Left cardiac atrium (tissue), 4 donors: ENCODE data around the gene ZBTB7B. TPM values are rescaled to one million over a fixed set of nuclear protein-coding genes. Genes with fewer than 3 reads are reported as not detected.

Experiments
- ATAC-seq, 2 donors: fragments of 200-7000 bp; cut with Tn5 transposase; one replicate each; pipeline ENCODE4 v1.9.1; 2020; ENCODE audit warnings: mild to moderate bottlenecking in 2 of 2, moderate library complexity in 2 of 2
- DNase-seq: peaks from one replicate; pipeline ENCODE4 v3.0.0-alpha.2; 2020
- intact Hi-C, 2 donors: fragments of 100-400 bp; cut with DNase I; formaldehyde crosslinking; loops; one replicate each; pipeline versions ENCODE4 v1.14.1 to v1.15.1; 2022 to 2023
- total RNA-seq, 2 donors: library from RNA; stranded (reverse); fragmentation: NEBNext Ultra II Directional; extraction: Animal tissue kit (Norgen Biotek cat#: 25700); gene quantifications; one replicate each; pipeline ENCODE4 v1.2.1, GENCODE V29; 2021
- donor health status: DM: no; HTN: yes; CAD: no.
- donor health status: DM: no; HTN: yes; CAD: no; lungs with severe emphysema.
- donor health status: DM: yes; HTN: yes; CAD: no.
- donor health status: Dilated cardiomyopathy.

Gene ZBTB7B
- total RNA-seq, 2 donors from 2014 or later, result 49.6 to 52.6 TPM

DNA sequence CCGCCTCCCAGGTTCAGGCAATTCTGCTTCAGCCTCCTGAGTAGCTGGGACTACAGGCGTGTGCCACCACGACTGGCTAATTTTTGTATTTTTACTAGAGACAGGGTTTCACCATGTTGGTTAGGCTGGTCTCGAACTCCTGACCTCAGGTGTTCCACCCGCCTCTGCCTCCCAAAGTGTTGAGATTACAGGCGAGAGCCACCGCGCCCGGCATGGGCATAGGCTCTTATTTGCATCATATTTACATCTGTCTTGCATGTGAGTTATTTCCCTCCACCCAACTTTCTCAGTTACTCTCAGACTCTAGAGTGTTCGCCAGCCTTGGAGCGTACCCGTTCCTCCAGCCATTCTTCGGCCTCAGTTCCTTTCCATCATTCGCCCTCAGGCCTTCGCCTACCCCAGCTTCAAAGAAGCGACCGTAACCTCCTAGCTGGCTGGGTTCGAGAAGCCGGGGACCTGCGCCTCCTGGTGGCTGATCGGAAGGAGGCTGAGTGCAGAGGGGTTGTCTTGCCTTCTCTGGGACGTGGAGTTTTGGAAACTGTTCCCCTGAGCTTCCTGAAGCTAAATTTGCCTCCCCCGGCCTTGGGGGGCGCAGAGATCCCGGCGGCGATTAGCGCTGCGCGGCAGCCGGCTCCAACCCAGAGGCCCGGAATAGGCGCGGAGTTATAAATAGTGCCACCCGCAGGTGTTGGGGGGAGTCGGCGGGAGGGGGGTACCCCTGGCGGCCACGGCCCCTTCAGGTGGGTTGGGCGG lies 3.6 kb upstream of the ZBTB7B start:
- intact Hi-C loops, result no loop called here
- ATAC-seq (no peak), DNase-seq (peak; percentile 77)

DNA sequence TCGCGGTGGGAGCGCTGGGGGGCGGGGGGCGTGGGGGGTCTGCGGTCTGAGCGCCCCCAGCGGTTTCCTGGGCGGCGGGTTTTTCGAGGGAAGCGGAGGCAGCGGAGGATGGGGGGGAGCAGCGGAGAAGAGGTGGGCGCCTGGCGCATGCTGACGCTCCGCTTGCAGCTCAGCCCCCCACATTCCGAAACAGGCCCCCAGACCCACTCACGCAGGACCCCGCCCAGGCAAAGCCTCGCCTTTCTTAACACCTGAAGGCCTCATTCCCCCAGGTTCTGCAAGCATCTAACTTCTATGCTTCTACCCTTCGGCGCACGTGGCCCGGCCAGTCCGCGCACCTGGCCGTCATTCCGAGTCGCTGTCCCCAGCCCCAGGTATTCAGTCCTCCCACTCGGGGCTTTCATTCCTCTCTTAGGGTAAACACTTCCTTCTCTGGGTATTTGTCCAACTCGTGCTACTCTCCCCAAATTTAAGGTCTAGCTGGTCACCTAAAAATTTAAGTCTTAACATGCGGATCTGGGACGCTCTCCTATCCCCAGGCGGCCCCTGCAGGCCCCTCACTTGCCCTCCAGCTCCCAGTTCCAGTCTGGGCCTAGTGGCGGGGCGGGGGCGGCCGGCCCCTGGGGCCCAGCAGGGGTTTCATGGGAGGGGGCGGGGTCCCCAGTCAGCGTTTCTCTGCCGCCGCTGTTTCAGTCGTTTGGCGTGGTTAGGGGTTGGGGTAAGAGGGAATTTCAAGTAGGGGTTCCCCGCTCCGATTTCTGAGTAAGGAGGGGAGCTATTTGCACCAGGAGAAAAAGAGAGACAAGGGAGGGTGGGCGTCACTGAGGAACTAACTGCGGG lies 2.8 kb upstream of the ZBTB7B start:
- no peak for DNase-seq
- intact Hi-C loops, result loop anchor here in 1 of 2 donors (2.0 kb wide), 1 partner anchor 25 kb away; the partner anchor contains the start of gene CKS1B
- no peak for ATAC-seq

DNA sequence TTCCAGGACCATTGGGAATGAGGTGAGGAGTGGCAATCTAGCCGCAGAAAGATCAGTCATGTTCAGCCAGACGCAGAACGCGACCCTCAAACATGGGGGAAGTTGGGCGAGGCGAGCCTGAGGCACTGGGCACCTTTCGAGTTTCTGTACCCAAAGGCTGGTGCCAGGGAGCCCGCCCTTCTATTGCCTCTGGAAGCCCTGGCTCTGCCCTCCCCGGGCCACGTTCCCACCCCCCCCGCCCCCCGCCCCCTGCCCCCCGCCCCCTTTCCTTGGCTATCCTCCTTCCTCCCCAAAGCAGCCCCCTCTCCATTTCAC lies 2.2 kb upstream of the ZBTB7B start:
- intact Hi-C loops, result loop anchor here in 1 of 2 donors (2.0 kb wide), 1 partner anchor 26 kb away; the partner anchor contains the start of gene CKS1B
- no peak for ATAC-seq
- peak; percentile 40 for DNase-seq

DNA sequence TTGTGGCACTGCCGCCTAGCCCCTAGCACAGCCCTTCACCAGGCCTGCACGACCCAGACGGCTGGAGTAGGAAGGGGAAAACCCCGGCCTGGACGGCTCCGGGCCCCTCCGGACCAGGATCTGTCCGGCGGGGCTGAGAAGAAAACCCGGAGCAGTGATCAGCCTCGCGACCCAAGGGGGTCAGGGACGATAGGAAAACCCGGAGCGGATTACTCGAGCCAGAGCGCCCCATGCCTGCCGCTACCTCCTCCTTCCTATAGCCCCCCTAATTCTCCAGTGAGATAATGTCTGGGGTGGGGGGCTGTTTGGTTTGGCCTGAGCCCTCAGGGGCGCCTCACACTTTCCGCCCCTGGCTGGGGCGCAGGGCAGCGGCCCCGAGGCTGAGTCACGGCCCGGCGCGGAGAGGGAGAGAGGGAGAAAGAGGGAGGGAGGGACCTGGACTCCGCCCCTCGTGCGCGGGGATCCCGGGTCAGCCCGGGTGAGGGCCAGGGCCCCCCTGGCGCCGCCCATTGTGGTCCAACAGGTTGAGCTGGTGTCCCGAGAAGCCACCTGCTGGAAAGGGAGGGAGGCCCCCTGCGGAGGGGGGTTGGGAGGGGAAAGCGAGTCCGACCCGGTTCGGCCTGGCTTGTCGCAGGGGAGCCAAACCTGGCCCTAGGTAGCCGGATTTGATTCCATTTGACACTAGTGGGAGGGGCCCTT lies 1.7 kb upstream of the ZBTB7B start:
- peak; percentile 90 for DNase-seq
- intact Hi-C loops, result loop anchor here in 1 of 2 donors (2.0 kb wide), 1 partner anchor 26 kb away; the partner anchor contains the start of gene CKS1B
- peak; percentile 57 to 69 for ATAC-seq

DNA sequence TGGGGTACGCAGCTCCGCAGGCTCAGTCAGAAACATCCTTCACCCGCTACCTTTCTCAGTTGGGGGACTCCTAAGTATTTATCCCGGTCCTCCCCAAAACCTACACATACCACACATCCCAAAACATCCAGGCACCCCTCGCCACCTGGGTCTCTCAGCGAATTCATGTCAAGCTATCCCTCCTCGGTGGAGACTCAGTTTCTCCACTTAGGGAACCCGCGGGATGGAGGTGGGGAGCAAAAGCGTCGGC lies 1.3 kb upstream of the ZBTB7B start:
- intact Hi-C loops, result loop anchor here in 1 of 2 donors (2.0 kb wide), 1 partner anchor 27 kb away; the partner anchor contains the start of gene CKS1B
- no peak for DNase-seq
- ATAC-seq, result no peak

DNA sequence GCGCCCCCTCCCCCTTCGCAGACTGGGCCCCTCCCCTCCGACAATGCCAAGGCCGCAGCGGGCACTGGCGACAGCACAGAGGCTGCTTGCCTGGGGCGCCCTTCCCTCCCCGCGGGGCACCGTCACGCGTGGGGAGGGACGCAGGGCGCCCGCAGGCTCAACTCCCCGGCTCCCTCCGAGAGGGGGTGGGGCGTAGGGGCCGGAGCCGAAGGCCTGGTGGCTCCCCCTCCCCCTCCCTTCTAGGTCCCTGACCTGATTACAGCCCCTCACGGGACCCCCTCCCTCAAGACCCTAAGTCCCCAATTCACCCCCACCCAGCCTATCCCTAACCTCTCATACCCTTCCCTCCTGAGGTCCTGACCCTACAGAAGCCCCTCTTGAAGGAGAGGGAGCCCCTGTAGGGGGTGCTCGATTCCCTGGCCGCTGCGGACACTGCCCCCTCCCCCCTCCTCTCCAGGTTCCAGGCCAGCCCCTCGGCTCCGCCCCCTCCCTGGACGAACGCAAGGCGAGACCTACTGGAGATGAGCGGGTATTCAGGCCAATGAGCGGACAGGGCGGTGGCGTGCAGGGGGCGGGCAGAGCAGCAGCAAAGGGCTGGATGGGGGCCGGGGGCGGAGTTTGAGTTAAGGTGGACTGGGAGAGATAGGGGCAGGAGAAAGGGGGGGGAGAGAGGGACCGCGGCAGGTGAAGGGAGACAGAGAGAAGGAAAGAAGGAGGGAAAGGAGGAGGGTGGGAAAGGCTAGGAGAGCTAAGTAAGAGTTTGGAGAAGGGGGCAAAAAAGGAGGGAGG lies 733 bp upstream of the ZBTB7B start:
- DNase-seq, result peak; percentile 100
- peak; percentile 84 to 86 for ATAC-seq
- intact Hi-C loops, result loop anchor here in 1 of 2 donors (2.0 kb wide), 1 partner anchor 27 kb away; the partner anchor contains the start of gene CKS1B

DNA sequence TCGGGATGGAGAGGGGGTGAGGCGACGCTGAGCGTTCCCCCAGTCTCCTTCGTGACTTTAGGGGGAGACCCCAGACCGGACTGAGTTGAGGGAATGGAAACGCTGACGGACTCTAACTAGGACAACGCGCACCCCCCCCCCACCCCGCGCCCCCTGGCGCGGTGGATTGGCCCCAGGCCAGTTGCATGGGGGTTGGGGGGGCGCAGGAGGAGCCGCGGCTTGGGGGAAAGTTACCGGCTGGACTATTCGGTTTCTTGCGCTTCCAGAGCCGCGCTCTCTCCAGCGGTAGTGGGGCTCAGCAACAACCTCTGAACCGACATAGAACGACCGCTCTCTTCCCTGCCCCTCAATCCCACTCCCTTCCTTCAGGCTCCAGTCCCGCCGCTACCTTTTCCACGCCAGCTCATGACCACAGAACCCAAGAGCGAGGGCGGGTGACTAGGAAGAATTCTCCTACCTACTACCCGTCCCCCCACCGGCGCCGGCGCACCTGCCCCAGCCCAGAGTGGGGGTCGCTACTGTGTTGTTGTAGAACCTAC lies 694 bp downstream of the ZBTB7B start:
- ATAC-seq, result no peak
- DNase-seq, result peak; percentile 48
- intact Hi-C loops, result no loop called here

DNA sequence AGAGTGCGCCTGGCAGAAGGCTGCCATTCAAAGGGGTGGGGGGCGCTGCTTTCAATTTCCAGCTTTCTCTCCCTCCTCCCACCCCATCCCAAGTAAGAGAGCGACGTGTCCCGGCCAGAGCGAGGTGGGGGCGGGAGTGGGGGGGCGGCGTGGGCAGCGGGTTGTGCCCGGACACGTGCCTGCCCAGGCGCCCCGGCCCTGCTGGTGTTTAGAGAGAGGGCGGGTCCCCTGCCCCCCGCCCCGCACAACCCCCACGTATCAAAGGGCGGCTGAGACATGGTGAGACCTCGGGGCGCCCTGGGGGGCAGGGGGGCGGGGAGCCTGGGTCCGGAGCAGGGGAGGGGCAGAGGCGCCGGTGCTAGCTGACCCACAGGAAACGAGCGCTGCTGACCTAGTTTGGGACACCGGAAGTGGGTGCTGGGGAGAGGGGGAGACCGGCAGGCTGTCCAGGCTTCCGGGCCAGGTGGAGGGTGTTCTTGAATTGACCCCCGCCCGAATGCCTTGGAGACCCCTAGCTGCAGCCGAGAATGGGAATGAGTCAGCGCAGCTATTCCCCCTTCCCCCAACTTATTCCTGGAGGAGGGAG lies 1.3 kb downstream of the ZBTB7B start:
- intact Hi-C loops, result no loop called here
- DNase-seq, result peak; percentile 84

DNA sequence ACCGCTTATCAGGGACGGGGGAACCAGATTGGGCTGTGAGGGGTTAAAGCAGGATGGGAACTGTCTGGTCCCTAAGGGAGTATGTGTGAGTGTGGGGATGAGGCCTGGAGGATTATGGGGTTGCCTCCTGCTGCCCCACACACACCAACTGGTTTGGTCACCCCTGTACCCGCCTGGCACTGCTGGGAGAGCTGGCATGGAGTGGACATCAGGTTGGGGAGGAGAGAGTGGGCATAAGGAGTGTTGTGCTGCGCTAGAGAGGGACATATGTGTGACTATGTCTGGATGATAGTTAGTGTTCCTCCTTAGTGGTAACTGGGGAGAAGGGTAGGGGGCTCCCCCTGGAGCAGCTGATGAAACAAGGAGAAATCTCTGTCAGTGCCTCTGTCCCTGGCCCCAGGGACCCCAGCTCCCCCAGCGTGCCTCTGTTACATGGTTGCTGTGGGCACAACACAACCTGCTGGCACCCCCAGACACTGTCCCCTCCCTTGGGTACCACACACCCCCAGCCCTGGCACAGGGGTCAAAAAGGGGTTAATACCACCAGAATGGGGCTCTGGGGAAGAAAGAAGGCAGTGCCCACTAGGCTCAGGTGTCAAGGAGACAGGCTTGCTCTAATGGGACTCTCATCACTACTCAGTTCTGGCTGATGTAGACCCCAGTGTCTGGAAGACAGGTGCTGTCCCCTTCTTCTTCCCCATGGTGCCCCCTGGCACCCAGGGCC lies 1.9 kb downstream of the ZBTB7B start:
- ATAC-seq, result no peak
- DNase-seq, result no peak
- intact Hi-C loops, result no loop called here

More for the DNA sequence above, 1.3 kb downstream of the ZBTB7B start:
- peak; percentile 3 to 5 for ATAC-seq

DNA sequence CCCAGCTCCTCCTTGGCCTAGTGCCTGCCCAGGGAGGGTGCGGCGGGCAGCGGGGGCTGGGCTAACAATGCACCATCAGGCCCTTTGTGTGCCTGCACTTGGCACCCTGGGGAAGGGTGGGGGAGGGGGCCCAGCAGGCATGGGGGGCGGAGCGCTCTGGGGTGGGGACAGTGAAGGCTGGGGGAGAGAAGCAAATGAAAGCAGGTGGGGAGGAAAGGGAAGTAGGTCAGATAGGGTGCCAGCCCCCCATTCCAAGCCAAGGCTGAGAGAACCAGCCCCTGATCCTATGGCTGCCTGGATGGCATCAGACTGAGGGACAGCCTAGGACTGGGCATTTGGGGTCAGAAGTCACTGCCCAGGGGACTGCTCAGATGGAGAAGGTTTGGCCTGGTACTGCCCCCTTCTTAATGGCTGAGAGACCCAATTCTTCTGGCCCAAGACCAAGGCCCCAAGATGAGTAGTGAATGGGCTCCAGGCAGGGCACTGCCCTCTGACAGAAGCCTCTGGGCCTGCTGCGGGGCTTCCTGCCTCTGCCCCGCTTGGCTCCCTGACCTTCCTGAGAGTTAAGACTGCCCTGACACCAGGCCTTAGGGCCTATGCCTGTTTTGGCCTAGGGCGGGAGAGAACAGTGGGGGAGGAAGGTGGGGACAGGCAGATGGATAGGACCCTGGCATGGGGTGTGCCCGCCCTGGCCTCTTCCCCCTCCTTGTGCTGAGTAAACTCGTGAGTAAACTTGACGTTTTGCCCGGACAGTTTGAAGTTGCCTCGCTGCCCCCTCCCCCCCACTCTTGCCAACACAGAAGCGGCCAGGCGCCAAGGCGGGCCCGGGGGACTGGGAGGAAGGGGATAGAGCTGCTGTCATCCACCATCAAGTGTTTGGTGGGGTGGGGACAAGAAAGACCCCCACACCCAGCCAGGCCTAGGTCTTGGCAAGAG lies 2.7 kb downstream of the ZBTB7B start:
- DNase-seq (peak; percentile 69), ATAC-seq (peak in 1 of 2 donors; percentile 3)
- intact Hi-C loops, result no loop called here

DNA sequence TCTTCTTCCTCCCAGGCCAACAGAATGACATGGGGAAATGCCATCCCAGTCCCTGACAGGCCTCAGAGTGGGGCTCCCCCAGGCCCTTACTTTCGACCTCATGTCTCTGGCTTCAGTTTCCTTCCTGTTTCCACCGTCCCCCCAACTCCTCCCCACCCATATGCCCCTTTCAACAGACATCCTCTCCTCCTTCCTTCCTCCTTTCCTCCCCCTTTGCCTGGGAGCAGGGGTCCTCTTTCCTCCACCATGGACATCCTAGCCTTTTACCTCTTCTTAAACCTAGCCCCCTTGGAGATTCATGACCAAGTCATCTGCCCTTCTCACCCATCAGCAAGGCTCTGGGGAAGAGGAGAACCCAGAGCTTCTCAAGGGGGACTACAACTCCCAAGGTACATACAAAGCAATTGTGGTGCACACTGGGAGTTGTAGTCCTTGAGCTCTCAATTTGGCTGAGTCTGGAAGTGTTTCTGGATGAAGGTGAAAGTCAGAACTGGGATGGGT lies 4.0 kb downstream of the ZBTB7B start:
- ATAC-seq, result no peak
- DNase-seq, result no peak
- intact Hi-C loops, result no loop called here

DNA sequence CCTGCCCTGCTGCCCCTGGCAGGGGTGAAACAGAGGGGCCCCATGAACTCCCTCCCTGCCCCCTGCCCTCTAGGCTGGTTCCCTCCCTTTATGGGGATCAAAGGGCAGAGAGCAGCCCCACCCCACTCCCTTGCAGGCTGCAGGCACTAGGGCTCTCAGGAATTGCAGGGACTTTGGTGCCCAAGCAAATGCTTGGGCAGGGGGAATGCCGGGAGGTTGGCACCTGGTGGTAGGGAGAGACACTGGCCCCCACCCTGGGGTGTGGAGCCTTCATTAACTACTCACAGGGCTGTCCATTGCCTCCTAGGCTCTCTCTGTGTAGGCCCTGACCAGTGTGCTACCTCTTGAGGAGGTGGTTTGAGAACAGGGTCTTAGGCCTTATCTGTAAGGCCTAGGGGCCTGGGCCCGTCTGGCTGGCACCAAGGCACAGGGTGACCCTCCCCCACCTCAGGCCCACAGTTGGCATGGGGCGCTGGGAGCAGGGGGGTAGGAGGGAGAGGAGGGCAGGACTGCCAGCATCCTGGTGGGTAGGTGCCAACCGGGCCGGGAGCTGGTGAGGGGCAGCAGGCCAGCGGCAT lies 4.7 kb downstream of the ZBTB7B start:
- DNase-seq (peak; percentile 53), ATAC-seq (peak; percentile 8 to 33)
- intact Hi-C loops, result no loop called here

DNA sequence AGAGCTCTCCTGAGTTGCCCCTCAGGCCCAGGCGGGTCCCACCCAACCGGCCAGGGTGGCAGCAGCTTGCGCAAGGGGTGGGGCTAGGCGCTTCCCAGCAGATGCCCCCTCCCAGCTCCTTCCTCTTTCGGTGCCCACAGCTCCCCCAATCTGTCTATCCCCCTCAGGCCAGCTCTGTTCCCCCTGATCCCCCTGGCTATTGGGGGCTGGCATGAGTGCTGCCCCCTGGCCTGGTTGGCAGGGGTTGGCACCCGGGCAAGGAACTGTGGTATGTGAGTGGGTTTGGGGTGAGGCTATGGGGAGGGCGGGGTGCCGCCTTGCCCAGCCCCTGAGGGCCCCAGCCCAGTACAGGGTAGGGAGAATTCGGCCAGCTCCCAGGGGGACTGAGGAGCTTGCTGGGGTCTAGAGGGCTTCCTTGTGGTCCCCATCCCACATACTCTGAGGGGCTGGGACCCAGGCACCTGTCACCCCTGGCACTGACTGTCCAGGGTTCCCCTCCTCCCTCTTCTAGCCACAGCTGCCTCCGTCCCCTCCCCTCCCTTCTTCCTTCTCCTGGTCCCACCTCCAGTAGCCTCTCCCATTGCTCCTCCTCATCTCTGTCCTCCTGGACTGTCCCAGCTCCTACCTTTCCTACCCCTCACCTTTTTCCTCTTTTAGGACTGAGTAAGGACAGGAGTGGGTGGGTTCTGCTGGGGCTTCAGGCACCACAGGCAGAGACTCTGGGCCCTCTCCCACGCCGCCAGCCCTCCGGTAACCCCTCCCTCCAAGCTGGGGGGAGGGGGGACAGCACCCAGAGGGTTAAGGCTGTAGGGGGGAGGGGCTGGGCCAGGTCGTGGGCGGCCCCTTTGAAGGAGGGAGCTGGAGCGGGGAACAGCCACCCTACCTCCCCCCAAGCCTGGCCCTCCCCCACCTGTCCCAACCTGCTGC lies 5.7 kb downstream of the ZBTB7B start:
- intact Hi-C loops, result no loop called here
- ATAC-seq (peak in 1 of 2 donors; percentile 1), DNase-seq (peak; percentile 49)

DNA sequence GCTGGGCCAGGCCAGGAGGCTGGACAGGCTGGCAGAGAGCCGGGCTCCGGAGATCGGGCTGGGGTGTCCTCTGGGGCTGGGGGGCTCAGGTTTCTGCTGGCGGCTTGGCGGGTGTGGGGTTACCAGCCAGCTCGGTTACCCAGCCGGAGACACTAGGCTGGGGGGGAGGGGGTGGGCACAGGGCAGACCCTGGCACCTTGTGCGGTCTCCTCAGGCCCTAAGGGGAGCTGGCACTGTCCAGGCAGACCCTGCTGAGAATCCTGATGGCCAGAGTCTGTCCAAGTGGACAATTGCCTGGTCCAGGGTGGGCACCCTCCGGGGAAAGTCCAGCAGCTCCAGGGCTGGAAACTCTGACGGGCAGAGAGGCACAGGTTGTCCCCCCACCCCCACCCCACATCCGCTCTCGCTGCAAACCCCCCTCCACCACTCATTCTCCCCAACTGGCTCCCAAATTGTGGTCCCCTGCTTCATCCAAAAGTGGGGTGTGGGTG lies 6.7 kb downstream of the ZBTB7B start:
- intact Hi-C loops, result no loop called here
- no peak for ATAC-seq
- no peak for DNase-seq

DNA sequence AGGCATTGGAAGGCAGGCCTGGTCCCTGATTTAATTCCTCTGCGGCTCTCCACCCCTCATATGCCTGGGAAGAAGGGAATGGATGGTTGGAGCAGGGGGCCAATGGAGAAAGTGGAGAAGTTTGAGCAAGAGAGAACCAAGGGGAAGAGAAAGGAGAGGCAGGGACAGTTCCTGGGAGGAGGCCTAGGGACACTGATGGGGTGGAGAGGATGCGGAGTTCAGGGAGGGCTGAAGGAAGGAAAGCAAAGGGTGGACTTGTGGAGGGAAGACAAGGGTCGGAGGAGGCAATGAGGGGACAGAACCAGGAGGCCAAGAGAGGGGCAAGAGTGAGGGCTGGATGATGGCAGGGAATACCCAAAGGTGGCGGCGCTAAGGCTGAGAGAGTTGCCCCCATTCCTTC lies 7.1 kb downstream of the ZBTB7B start:
- no peak for DNase-seq
- intact Hi-C loops, result loop anchor here in 1 of 2 donors (5.0 kb wide), 1 partner anchor 47 kb away; the partner anchor contains the start of gene PYGO2
- ATAC-seq, result no peak
